ENCODE measurements around the gene MAD1L1.

GRCh38 chr7:2055956-2056355 lies 176.8 kb downstream of the MAD1L1 start:
- TF ChIP-seq CTCF (conservative IDR thresholded peaks at IDR 0.05; ENCODE audit: low read depth, low read length) (no peak), EZH2 (IDR thresholded peaks at IDR 0.05; ENCODE audit: borderline replicate concordance, low read depth, low read length, poor library complexity, severe bottlenecking) (no peak)
